ENCODE measurements around the gene ZNF493.

The ZNF493 gene

DNA sequence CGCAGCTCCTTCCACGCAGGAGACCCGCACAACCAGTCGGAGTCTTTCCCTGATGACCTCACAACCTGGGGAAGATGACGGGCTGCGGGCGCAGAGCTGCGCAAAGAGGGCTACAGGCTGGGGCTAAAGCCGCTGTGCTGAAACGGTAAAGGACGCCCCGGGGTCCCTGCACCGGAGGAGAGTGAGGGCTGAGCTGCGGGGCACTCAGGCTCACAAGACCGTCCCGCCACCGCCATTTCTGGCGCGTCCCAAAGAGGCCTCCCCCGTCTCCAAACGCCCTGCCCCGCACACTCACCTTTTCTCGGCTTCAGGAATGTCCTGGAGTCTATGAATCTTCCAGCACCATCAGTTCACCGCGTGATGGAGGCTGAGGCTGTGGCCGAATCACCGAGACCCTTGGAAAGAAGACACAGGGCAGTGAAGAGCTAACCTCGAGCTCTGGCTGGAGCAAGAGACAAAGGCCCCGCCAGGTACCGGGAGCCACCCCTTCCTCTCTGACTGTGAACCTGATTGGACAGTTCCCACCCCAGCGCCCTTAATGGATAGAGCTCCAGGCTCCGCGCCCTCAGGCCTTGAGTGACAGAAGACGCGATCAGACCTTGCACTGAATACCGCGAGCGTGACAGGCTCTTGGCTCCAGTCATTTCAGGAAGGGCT is 66.6 kb downstream of the ZNF493 start:
- DNase-seq = peak; percentile 96

DNA sequence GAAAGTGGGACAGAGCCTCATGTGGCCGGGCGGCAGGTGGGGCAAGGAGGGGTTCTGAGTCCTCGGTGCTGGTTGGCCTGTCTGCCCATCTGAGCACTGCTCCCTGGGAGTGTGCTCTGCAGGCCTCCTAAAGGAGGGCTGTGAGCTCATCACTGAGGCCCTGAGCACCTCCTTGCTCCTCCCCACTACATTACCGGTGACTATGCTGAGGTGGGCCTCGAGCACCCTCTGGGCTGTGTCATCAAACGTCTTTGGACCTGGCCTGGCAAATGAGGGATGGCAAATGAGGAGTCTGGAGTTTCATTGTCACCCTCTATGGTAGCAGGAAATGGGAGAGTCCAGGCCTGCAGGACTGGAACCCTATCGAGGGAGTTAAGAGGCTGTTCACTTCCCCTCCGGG is 69.7 kb downstream of the ZNF493 start:
- no peak for DNase-seq

DNA sequence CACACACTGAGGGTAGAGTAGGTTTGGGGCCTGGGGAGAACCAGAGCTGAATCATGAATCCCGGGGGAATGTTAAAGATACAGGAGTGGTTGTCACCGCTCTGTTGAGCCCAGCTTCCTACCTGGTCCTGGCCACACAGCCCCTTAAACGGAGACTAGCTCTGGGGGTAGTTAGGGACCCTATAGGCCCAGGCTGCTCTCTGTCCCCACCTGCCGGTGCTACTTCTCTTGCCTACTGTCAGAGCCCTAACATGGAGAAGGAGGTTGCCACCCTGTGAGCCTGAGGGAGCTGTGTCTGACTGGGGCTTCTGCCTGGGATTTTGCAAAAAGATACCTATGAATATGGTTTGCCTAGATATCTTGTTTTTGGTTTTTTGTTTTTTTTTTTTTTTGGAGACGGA is 71.9 kb downstream of the ZNF493 start:
- DNase-seq = peak; percentile 8

DNA sequence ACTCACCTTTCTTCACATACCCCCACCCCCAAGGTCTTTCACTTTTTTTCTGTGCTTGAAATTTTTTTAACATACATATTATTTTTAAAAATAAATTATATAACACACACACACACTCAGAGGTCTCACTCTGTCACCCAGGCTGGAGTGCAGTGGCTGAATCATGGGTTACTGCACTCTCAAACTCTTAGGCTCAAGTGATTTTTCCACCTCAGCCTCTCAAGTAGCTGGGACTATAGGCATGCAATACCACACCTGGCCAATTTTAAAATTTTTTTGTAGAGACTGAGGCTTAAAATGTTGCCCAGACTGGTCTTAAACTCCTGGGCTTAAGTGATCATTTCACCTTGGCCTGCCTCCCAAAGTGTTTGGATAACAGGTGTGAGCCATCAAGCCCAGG is 75.6 kb downstream of the ZNF493 start:
- peak; percentile 3 for DNase-seq

DNA sequence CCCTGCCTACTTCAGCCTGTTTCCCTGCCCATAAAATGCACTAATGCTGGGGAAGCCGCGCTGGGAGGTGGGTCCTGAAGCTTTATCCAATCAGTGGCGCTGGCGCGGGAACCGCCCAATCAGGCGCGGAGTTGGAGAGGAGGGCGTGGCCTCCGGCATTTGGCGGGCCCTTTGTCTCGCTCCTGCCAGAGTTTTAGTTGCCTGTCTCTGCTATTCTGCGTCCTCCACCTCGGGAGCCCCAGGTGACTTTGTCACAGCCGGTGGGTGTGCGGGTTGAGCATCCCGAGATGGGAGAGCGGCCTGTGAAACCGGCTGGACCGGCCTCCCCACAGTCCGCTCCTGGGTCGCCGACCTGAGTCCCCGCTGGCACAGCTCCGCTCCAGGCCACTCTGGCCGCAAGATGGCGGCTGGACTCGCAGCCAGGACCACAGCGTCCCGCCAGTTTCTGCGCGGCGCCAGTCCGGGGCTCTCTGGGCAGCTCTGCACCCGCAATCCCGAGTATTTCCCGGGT is 77.8 kb downstream of the ZNF493 start:
- DNase-seq = peak; percentile 94
